Left cardiac atrium (tissue), 4 donors: ENCODE results near the gene S100A5. TPM values are rescaled to one million over a fixed set of nuclear protein-coding genes. Genes with fewer than 3 reads are reported as not detected.
"Not testable (repeated sequence)": the region's sequence is repeated elsewhere in the genome, so short reads cannot be mapped to it uniquely, and the experiment has no call there.

ENCODE experiments used
- ATAC-seq, 2 donors: fragments of 200-7000 bp; cut with Tn5 transposase; one replicate each; pipeline ENCODE4 v1.9.1; 2020; ENCODE audit warnings: mild to moderate bottlenecking in 2 of 2, moderate library complexity in 2 of 2
- DNase-seq: peaks from one replicate; pipeline ENCODE4 v3.0.0-alpha.2; 2020
- intact Hi-C, 2 donors: fragments of 100-400 bp; cut with DNase I; formaldehyde crosslinking; loops; one replicate each; pipeline versions ENCODE4 v1.14.1 to v1.15.1; 2022 to 2023
- total RNA-seq, 2 donors: library from RNA; stranded (reverse); fragmentation: NEBNext Ultra II Directional; extraction: Animal tissue kit (Norgen Biotek cat#: 25700); gene quantifications; one replicate each; pipeline ENCODE4 v1.2.1, GENCODE V29; 2021
- donor health status: DM: no; HTN: yes; CAD: no.
- donor health status: DM: no; HTN: yes; CAD: no; lungs with severe emphysema.
- donor health status: DM: yes; HTN: yes; CAD: no.
- donor health status: Dilated cardiomyopathy.

Gene S100A5
- total RNA-seq, 2 donors from 2014 or later = not detected

DNA sequence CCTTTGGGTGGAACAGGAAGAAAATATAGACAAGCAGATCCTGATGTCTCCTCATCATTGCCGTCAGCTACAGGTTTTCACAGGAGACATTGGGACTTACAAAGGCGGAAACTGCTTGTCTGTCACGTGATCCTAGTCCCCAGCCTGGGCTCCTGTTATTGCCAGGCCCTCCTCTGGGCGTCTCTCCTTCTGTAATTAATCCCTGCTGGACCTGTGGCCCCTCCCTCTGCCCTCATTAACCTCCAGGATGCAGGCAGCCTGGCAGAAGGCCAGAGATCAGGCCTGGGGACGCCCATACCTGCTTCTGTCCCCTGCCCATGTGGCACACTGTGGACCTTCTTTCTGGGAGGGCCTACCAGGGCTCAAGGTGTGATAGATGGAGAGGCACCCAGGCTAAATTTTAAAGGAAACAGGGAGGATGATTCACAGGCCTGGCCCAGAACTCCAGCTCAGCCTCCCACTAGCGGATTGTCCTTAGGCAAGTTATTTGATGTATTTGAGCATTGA is 2.4 kb downstream of the S100A5 start:
- no peak for ATAC-seq
- intact Hi-C loops = no loop called here
- DNase-seq = no peak

- ATAC-seq (no peak), DNase-seq (no peak)
- intact Hi-C loops = no loop called here
Measured at GRCh38 chr1:153537376-153537730, 3.4 kb downstream of the S100A5 start.

DNA sequence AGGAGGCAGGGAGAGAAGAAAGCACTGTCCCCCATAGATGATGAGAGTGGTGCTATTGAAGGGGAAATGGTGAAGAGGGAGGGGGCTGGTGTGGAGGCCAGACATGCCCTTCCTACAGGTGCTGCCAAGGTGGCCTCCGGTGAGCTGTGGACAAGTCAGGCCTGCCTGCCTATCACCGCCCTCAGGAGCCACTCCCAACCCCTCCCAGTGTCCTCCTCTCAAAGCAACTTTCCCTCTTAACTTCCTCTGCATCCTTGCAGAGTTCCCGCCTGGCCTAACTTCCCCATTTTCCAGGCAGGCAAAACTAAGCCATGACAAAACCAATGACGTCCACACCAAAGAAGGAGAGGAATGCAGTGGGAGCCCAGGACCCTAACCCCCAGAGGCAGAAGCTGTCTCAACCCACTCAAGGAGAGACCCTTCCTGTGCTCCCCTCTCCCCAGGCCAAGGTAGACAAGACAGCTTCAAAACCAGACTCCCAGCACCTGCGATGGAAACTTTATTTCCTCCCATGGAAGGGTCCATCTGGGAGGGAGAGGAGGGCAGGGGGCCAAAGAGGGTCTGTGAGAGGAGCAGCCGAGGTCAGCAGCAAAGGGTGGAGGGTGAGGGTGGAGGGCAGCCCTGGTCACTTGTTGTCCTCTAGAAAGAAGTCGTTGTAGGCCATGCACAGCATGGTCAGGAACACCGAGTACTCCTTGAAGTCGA is 3.9 kb downstream of the S100A5 start:
- ATAC-seq (peak in 1 of 2 donors; percentile 1), DNase-seq (no peak)
- intact Hi-C loops = no loop called here

DNA sequence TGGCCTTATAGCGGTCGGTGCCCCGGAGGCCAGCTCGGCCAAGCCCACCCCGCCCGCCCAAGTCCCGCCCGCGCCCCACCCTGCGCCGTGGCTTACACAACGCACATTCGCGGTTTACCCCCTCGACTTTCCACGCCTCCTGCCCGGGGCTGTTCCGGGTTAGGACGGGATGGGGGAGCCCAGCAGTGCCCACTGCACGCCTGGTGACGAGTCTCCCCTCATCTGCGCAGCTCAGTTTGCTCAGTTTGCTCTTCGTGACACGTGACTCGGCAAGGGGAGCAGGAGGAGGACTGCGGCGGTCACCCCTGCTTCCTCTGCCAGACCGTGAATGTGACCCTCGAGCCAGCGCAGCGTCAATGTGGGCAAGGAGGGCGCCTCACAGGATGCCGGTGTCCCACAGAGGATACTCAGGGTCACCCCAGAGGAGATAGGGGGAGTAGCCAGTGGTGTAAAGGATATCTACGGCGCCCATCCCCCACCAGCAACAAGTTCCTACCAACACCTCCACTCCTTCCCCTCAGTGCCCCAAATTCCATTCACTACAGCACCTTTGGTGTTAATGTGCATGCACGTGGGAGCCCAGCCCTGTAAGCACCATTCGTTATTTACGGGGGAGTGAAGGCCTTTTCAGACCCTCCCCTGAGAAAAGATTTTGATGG is 4.6 kb downstream of the S100A5 start:
- DNase-seq = peak; percentile 93
- intact Hi-C loops = no loop called here
- ATAC-seq = peak; percentile 81 to 86

- peak; percentile 56 to 66 for ATAC-seq
- peak; percentile 69 for DNase-seq
- intact Hi-C loops = loop anchor here in 1 of 2 donors (2.0 kb wide), 1 partner anchor 31 kb away; no protein-coding TSS in a partner anchor
Measured at GRCh38 chr1:153535242-153536011, 5.3 kb downstream of the S100A5 start, which contains the start of gene S100A6. S100A6 (minus strand) TSS chr1:153535991; CDS start chr1:153535339, 652 bp downstream.

DNA sequence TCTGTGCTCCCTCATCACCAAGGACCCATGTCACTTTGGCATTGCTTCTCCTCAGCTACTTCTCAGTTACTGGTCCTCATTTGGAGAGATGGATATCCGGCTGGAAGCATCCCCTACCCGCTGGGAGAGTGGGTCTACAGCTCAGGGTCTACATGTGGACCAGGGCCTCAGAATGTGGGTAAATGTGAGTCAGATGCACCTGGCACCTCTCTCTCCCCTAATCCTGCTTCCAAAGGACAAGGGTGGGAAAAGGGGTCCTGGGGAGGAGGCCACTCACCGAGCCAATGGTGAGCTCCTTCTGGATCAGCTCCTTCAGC is 5.9 kb downstream of the S100A5 start:
- DNase-seq (no peak), ATAC-seq (no peak)
- intact Hi-C loops = loop anchor here (2.0 to 5.0 kb wide), 2 partner anchors 32 kb away; partner anchors contain the start of gene S100A2 (in 1 of the 2)

GRCh38 chr1:153534226-153534924 is 6.4 kb downstream of the S100A5 start:
- ATAC-seq = peak in 1 of 2 donors; percentile 0
- DNase-seq = no peak
- intact Hi-C loops = loop anchor here (2.0 to 5.0 kb wide), 2 partner anchors 32 to 33 kb away; partner anchors contain the start of gene S100A2 (in 1 of the 2)

GRCh38 chr1:153533689-153534201 is 7.0 kb downstream of the S100A5 start:
- ATAC-seq = peak in 1 of 2 donors; percentile 55
- DNase-seq = peak; percentile 75
- intact Hi-C loops = loop anchor here (2.0 to 5.0 kb wide), 2 partner anchors 33 to 34 kb away; partner anchors contain the start of gene S100A2 (in 1 of the 2)

DNA sequence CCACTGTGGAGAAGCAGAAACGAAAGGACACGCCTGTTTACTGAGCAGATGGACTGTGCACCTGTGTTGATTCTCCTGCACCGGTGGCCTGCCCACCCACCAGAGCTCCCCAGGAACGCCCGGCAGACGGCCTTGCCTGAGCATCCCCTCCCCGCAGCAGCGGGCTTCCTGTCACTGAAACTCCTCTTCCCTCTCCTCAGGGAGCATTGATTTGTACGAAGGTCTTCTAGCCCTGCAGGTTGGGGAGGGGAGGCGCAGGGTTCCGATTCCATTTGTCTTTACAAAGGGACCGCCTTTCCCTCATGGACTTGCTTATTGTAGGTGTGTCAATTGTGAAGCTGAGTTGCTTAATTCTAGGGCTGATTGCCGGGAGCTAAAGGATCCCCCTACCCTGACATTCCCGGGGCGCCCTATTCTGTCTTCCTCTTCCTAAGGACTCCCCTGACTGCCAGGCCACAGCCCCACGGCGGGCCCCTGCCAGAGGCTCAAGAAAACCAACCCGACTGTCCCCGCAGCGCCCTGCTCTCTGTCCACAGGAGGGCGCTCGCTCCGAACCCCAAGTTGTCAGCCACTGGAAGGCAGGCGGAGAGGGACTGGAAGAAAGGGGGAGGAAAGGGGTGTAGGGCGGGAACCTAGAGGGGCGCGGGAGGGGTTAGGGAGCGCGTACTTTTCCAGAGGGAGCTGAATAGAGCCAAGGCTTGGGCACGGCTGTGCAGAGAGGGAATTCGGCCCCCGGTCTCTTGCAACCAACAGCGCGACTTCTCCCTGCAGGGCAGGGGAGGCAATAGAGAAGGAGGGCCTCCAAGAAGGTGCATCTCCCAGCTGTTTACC is 7.8 kb downstream of the S100A5 start:
- intact Hi-C loops = loop anchor here in 1 of 2 donors (5.0 kb wide), 1 partner anchor 34 kb away; the partner anchor contains the start of gene S100A2
- ATAC-seq (peak; percentile 43 to 49), DNase-seq (peak; percentile 88)

DNA sequence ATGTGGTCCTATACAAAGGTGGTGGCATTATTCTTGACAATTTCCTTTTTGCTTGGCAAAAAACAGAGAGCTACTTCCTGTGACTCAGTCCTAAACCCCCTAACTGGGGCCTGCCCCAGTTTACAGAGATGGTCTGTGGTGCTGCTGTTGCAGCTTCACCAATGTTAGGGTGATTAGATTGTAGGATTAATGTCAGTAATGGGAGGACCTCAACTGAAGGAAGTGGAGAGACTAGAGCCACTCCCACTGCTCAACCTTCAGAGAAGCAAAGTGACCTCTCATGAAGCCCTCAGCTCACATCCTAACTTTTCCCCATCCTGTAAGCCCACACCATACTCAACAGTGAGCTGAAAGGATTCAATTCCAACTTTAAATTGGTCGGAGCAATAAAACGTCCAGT is 8.6 kb downstream of the S100A5 start:
- intact Hi-C loops = loop anchor here in 1 of 2 donors (5.0 kb wide), 1 partner anchor 35 kb away; the partner anchor contains the start of gene S100A2
- DNase-seq (no peak), ATAC-seq (no peak)

GRCh38 chr1:153531638-153532037 is 9.1 kb downstream of the S100A5 start:
- intact Hi-C loops = loop anchor here in 1 of 2 donors (5.0 kb wide), 1 partner anchor 36 kb away; the partner anchor contains the start of gene S100A2
- no peak for ATAC-seq
- no peak for DNase-seq

GRCh38 chr1:153527683-153528040 is 13.1 kb downstream of the S100A5 start:
- intact Hi-C loops = no loop called here
- ATAC-seq (no peak), DNase-seq (no peak)

DNA sequence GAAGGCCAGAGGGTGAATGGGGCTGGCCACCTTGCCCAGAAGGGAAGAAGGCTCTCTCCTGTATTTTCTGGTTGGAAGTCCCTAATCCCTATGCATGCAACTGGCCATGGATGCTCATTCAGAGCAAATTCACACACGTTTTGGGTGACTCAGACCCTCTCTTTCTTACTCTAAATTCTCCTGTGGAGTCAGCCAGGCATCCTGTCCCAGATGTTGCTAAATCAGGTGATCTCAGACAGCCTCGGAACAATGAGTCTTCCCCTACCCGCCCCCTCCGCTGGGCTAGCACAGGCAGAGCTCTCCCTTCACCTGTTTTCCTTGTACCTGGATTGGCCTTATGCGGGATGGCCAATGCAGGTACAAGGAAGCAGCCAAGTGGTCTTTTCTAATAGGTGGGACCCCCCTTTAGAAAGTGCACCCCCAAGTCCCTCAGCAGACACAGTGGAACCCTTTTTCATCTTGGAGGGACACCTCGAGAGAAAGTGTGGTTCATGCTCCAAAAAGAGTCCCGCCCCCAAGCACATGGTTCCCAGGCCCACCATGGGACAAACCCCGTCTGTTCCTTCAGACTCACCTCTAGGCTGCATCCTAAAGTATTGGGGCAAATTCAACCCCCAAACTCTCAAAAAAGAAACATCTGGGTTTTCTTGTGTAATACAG is 13.6 kb downstream of the S100A5 start:
- intact Hi-C loops = no loop called here
- peak in 1 of 2 donors; percentile 10 for ATAC-seq
- DNase-seq = no peak

- ATAC-seq (peak in 1 of 2 donors; percentile 48), DNase-seq (no peak)
- intact Hi-C loops = no loop called here
Measured at GRCh38 chr1:153526132-153526543, 14.6 kb downstream of the S100A5 start.

- DNase-seq (no peak), ATAC-seq (peak in 1 of 2 donors; percentile 63)
- intact Hi-C loops = no loop called here
Measured at GRCh38 chr1:153525088-153525728, 15.5 kb downstream of the S100A5 start.

DNA sequence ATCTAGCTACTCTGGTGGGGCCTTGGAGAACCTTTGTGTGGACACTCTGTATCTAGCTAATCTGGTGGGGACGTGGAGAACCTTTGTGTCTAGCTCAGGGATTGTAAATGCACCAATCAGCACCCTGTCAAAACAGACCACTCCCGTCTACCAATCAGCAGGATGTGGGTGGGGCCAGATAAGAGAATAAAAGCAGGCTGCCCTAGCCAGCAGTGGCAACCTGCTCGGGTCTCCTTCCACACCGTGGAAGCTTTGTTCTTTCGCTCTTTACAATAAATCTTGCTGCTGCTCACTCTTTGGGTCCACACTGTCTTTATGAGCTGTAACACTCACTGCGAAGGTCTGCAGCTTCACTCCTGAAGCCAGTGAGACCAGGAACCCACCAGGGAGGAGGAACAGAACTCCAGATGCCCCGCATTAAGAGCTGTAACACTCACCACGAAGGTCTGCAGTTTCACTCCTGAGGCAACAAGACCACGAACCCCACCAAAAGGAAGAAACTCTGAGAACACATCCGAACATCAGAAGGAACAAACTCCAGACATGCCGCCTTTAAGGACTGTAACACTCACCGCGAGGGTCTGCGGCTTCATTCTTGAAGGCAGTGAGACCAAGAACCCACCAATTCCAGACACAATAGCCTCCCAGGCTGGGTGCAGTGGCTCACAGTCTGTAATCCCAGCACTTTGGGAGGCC is 18.2 kb downstream of the S100A5 start:
- ATAC-seq, intact Hi-C loops, DNase-seq: not testable (repeated sequence)
